ENCODE results near the gene CD96. TPM values are rescaled to one million over a fixed set of nuclear protein-coding genes. Genes with fewer than 3 reads are reported as not detected.
A peak's percentile ranks its signal among the peaks of the same experiment; 100 is the strongest.
"Not testable (repeated sequence)": the region's sequence is repeated elsewhere in the genome, so short reads cannot be mapped to it uniquely, and the experiment has no call there.

Gene CD96
- total RNA-seq, 1 donor from 2014 or later = not detected

DNA sequence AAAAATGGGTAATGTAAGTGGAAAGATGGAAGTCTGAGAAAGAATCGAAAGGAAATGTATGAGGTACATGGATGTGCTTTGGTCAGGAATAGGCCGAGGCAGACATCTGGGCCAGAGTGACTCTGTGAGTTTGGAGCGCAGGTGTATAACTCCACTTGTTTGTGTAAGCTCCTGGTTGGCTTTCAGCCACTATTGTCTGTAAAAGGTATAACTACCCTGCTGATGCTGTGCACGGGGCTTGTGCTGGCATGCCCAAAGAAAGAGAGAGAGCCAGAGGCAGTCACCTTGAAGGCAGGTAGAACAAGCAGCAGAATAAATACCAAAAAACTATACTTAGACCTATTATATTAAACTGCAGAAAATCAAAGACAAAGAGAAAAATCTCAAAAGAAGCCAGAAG lies 32.7 kb upstream of the CD96 start:
- DNase-seq (ENCODE audit: extremely low spot score, unreplicated experiment) = no peak
- H3K9me3 Mint-ChIP-seq = peaks cover 6% of the 10 kb centered on the region
- H3K27ac Mint-ChIP-seq = no peak overlapping the region
- H3K4me1 Mint-ChIP-seq (ENCODE audit: unreplicated experiment) = peaks cover 9% of the 10 kb centered on the region
- H3K36me3 Mint-ChIP-seq = no peaks in the 10 kb centered on the region
- TF ChIP-seq, protein P1, sequence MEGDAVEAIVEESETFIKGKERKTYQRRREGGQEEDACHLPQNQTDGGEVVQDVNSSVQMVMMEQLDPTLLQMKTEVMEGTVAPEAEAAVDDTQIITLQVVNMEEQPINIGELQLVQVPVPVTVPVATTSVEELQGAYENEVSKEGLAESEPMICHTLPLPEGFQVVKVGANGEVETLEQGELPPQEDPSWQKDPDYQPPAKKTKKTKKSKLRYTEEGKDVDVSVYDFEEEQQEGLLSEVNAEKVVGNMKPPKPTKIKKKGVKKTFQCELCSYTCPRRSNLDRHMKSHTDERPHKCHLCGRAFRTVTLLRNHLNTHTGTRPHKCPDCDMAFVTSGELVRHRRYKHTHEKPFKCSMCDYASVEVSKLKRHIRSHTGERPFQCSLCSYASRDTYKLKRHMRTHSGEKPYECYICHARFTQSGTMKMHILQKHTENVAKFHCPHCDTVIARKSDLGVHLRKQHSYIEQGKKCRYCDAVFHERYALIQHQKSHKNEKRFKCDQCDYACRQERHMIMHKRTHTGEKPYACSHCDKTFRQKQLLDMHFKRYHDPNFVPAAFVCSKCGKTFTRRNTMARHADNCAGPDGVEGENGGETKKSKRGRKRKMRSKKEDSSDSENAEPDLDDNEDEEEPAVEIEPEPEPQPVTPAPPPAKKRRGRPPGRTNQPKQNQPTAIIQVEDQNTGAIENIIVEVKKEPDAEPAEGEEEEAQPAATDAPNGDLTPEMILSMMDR (conservative IDR thresholded peaks at IDR 0.05) = no peak
- H3K4me3 Mint-ChIP-seq = no peak overlapping the region
- peaks cover 3% of the 10 kb centered on the region for H3K27me3 Mint-ChIP-seq

DNA sequence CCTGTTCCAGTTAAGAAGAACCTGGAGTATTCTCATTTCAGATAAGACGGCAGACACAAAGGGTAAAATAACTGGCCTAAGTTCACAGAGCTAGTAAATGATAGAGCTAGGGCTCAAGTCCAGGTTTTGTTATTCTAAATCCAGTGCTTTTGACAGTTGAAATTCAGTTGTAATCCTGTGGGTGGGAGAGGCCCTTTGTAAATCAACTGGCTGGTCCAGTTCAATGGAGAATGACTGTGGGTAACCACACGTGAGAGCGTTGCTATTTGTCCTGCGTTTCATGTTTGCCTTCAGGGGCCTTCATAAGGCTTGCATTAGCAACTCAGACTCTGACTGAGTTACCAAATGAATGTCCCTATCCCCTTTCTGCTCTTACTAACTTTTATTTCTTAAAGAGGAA lies 24.2 kb upstream of the CD96 start:
- peaks cover 2% of the 10 kb centered on the region for H3K9me3 Mint-ChIP-seq
- TF ChIP-seq, protein P1 (conservative IDR thresholded peaks at IDR 0.05) = no peak
- H3K27me3 Mint-ChIP-seq = no peaks in the 10 kb centered on the region
- H3K27ac Mint-ChIP-seq = peak overlapping the region; percentile 84
- no peaks in the 10 kb centered on the region for H3K36me3 Mint-ChIP-seq
- peak overlapping the region; percentile 67 for H3K4me3 Mint-ChIP-seq
- H3K4me1 Mint-ChIP-seq (ENCODE audit: unreplicated experiment) = peaks cover 27% of the 10 kb centered on the region
- DNase-seq (ENCODE audit: extremely low spot score, unreplicated experiment) = no peak

DNA sequence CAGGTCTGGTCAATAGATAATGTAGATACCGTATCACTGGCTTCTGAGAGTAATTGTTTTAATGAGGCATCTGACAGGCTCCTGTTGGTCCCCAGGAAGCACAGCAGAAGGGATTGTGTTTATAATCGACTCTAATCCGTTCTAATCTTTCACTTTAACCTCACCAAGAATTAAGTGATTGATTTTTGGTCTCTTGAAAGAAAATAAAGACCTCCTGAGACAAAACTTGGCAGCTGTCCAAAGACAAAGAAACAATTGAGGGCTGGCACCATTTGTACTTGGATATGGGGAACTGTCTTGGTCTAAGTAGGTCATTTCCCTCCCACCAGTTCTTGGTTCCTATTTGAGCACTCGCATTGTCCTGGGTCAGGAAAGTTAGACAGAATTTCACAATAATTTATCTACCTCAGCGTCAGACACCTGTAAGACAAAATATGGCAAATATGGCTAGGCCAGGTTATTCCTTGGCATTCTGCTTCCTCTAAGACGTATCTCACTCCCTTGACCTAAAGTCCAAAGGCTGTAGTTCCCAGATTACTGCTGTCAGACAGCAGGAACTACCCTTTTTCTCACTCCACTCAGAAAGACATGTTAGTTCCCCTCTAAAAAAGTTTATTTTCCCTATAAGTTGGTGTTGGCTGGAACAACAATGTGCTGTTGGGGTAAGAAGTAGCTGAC lies 22.7 kb upstream of the CD96 start:
- TF ChIP-seq, protein P1 (conservative IDR thresholded peaks at IDR 0.05) = no peak
- Mint-ChIP-seq H3K4me1 (ENCODE audit: unreplicated experiment) (peaks cover 31% of the 10 kb centered on the region), H3K36me3 (no peaks in the 10 kb centered on the region), H3K27me3 (no peaks in the 10 kb centered on the region), H3K9me3 (no peaks in the 10 kb centered on the region), H3K27ac (peak overlapping the region; percentile 29), H3K4me3 (peak overlapping the region; percentile 51)
- DNase-seq (ENCODE audit: extremely low spot score, unreplicated experiment) = no peak

DNA sequence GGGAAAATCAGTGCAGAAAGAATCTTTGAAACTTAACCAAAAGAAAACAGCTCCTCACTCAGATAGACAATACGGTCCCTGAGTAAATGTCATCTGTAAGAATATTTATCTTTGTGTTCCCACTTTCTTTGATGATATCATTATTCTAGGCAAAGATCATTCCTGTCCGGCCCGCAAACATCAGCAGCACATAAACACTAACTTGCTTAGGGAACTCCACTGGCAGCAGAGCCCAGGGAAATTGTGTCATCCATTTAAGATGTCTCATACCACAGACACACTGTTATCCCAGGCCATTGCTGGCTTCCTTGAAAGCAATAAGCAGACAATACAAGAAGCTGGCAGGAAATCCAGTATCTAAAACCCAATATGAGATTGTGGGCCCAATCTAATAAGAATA lies 20.1 kb upstream of the CD96 start:
- Mint-ChIP-seq H3K4me3 (no peak overlapping the region), H3K9me3 (no peaks in the 10 kb centered on the region), H3K27me3 (no peaks in the 10 kb centered on the region), H3K27ac (no peak overlapping the region), H3K36me3 (no peaks in the 10 kb centered on the region), H3K4me1 (ENCODE audit: unreplicated experiment) (peaks cover 31% of the 10 kb centered on the region)
- TF ChIP-seq, protein P1 (conservative IDR thresholded peaks at IDR 0.05) = no peak
- DNase-seq (ENCODE audit: extremely low spot score, unreplicated experiment) = no peak

DNA sequence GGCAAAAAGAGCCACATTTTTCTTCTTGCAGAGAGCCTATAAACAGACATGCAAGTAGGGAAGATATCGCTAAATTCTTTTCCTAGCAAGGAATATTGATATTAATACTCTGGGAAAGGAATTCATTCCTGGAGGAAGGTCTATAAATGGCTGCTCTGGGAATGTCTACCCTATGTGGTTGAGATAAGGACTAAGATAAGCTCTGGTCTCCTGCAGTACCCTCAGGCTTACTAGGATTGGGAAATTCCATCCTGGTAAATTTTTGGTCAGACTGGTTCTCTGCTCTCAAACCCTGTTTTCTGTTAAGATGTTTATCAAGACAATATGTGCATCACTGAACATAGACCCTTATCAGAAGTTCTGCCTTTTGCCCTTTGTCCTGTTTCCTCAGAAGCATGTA lies 17.5 kb upstream of the CD96 start:
- not testable (repeated sequence) for H3K4me3 Mint-ChIP-seq; DNase-seq (ENCODE audit: extremely low spot score, unreplicated experiment); H3K36me3 Mint-ChIP-seq; H3K27me3 Mint-ChIP-seq; H3K27ac Mint-ChIP-seq
- Mint-ChIP-seq H3K4me1 (ENCODE audit: unreplicated experiment) (peaks cover 14% of the 10 kb centered on the region), H3K9me3 (peaks cover 11% of the 10 kb centered on the region)

DNA sequence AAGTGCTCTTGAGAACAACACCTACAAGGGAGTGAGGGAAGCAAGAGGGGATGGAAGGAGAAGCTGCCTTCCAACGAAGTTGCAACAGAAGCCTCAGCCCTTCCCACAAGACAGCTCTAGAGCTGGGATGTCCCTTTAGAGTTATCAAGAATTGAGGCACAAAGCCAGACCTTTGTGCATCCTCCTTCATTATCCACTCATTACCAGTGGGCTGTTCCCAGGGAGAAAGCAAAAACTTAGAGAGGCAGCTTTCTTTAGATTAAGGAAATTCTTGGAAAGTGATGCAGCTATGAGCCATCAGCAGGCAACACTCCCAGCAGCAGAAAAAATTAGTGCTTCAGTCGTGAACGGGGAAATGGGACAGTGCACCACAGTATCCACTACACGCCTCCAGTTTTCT lies 10.6 kb upstream of the CD96 start:
- no peak for DNase-seq (ENCODE audit: extremely low spot score, unreplicated experiment)
- Mint-ChIP-seq H3K4me1 (ENCODE audit: unreplicated experiment) (no peaks in the 10 kb centered on the region), H3K4me3 (no peak overlapping the region), H3K9me3 (peaks cover 11% of the 10 kb centered on the region), H3K27ac (no peak overlapping the region), H3K27me3 (no peaks in the 10 kb centered on the region), H3K36me3 (peaks cover 4% of the 10 kb centered on the region)
- TF ChIP-seq, protein P1 (conservative IDR thresholded peaks at IDR 0.05) = no peak
